A549 (cell line): Measurements from ENCODE around the gene ZNF385B.

Experiments used
- CBX8 ChIP-seq: fragments of 200-600 bp; sonication (generic); IDR thresholded peaks from 2 replicates; pipeline ENCODE4 v1.6.1; 2016
- CTCF ChIP-seq: fragments of >200 bp; sonication (Bioruptor Twin); formaldehyde crosslinking; IDR thresholded peaks from 3 replicates; pipeline ENCODE4 v1.5.1; 2016
- FOSL2 ChIP-seq, 2 experiments: fragments of 450-650 bp in 1 of 2; fragments of >200 bp in 1 of 2; sonication (Bioruptor Twin) in 1 of 2; formaldehyde crosslinking; IDR thresholded peaks; 2 replicates each; pipeline versions ENCODE4 v1.5.0 to v1.6.1; 2016 to 2020; ENCODE audit warnings: mild to moderate bottlenecking in 1 of 2, moderate library complexity in 1 of 2
- NR3C1 ChIP-seq: fragments of >200 bp; sonication (Bioruptor Twin); formaldehyde crosslinking; IDR thresholded peaks from 3 replicates; pipeline ENCODE4 v1.6.1; 2017
- POLR2A ChIP-seq: IDR thresholded peaks from 2 replicates; pipeline ENCODE4 v1.6.1; 2012; ENCODE audit warnings: mild to moderate bottlenecking, low read length
- RCOR1 ChIP-seq: fragments of 150-350 bp; IDR thresholded peaks from 2 replicates; pipeline ENCODE4 v1.6.1; 2014; ENCODE audit warnings: antibody characterized with exemption, low read length, low read depth

GRCh38 chr2:179811042-179811441 is 50.4 kb downstream of the ZNF385B start:
- TF ChIP-seq FOSL2 (IDR thresholded peaks at IDR 0.05) (no peak), FOSL2 (CRISPR knock-in tag; IDR thresholded peaks at IDR 0.05) (no peak), CBX8 (no peak), POLR2A (no peak), CTCF (no peak), RCOR1 (no peak), NR3C1 (no peak)
